Type B pancreatic cell (in vitro differentiated cells): ENCODE data around the gene SWT1. TPM values are rescaled to one million over a fixed set of nuclear protein-coding genes. Genes with fewer than 3 reads are reported as not detected.
"Not testable (repeated sequence)": the region's sequence is repeated elsewhere in the genome, so short reads cannot be mapped to it uniquely, and the experiment has no call there.

Source experiments
- DNase-seq: peaks from one replicate; pipeline ENCODE4 v3.0.0; 2021; ENCODE audit warnings: mixed read lengths; ENCODE audit not compliant: unreplicated experiment; ENCODE audit errors: extremely low spot score
- H3K27ac Mint-ChIP-seq: 2 replicates; pipeline ENCODE4 v1.8.0; 2021; ENCODE audit warnings: mild to moderate bottlenecking, mixed read lengths
- H3K27me3 Mint-ChIP-seq: 2 replicates; pipeline ENCODE4 v1.8.0; 2021; ENCODE audit warnings: mixed read lengths
- H3K36me3 Mint-ChIP-seq: 2 replicates; pipeline ENCODE4 v1.8.0; 2021; ENCODE audit warnings: mixed read lengths
- H3K4me1 Mint-ChIP-seq: one replicate; pipeline ENCODE4 v1.8.0; 2021; ENCODE audit warnings: mixed read lengths; ENCODE audit not compliant: unreplicated experiment
- H3K4me3 Mint-ChIP-seq: 2 replicates; pipeline ENCODE4 v1.8.0; 2021; ENCODE audit warnings: mild to moderate bottlenecking, mixed read lengths
- H3K9me3 Mint-ChIP-seq: 2 replicates; pipeline ENCODE4 v1.8.0; 2021; ENCODE audit warnings: mixed read lengths
- CTCF ChIP-seq: fragments of 200-600 bp; sonication (generic); conservative IDR thresholded peaks from 2 replicates; pipeline ENCODE4 v1.5.0; 2021; ENCODE audit warnings: antibody characterized with exemption, mild to moderate bottlenecking
- total RNA-seq: library from RNA; stranded (reverse); gene quantifications from 2 replicates; pipeline ENCODE4 v1.2.1, GENCODE V29; 2021; ENCODE audit warnings: low replicate concordance

Gene SWT1
- total RNA-seq, 1 donor from 2014 or later: 6.2 TPM

- peak; percentile 91 for DNase-seq
- Mint-ChIP-seq H3K9me3 (no peaks in the 10 kb centered on the region), H3K36me3 (peaks cover 10% of the 10 kb centered on the region), H3K4me1 (peaks cover 43% of the 10 kb centered on the region), H3K27me3 (no peaks in the 10 kb centered on the region), H3K4me3 (peak overlapping the region; percentile 91), H3K27ac (peak overlapping the region; percentile 99)
- no peak for TF ChIP-seq CTCF
Observed at GRCh38 chr1:185316163-185317033, 159.4 kb downstream of the SWT1 start.

- peak; percentile 92 for DNase-seq
- Mint-ChIP-seq H3K4me3 (peak within 1 kb of the TSS; percentile 91), H3K9me3 (no peaks in the 10 kb centered on the region), H3K27ac (peak within 1 kb of the TSS; percentile 99), H3K36me3 (peaks cover 4% of the 10 kb centered on the region), H3K4me1 (peaks cover 37% of the 10 kb centered on the region), H3K27me3 (no peaks in the 10 kb centered on the region)
- TF ChIP-seq CTCF: no peak
Observed at GRCh38 chr1:185317034-185317885, 160.3 kb downstream of the SWT1 start, which contains the start of gene IVNS1ABP. IVNS1ABP (minus strand) TSS chr1:185317243; CDS start chr1:185309493, 7,750 bp downstream.

GRCh38 chr1:185317886-185318310 is 160.9 kb downstream of the SWT1 start:
- no peaks in the 10 kb centered on the region for H3K9me3 Mint-ChIP-seq
- peaks cover 36% of the 10 kb centered on the region for H3K4me1 Mint-ChIP-seq
- no peaks in the 10 kb centered on the region for H3K27me3 Mint-ChIP-seq
- TF ChIP-seq CTCF: no peak
- H3K4me3 Mint-ChIP-seq: peak overlapping the region; percentile 91
- peaks cover 3% of the 10 kb centered on the region for H3K36me3 Mint-ChIP-seq
- H3K27ac Mint-ChIP-seq: peak overlapping the region; percentile 99
- DNase-seq: no peak

- peak overlapping the region; percentile 99 for H3K27ac Mint-ChIP-seq
- no peak for TF ChIP-seq CTCF
- no peak for DNase-seq
- peak overlapping the region; percentile 91 for H3K4me3 Mint-ChIP-seq
- no peaks in the 10 kb centered on the region for H3K9me3 Mint-ChIP-seq
- H3K36me3 Mint-ChIP-seq: peaks cover 3% of the 10 kb centered on the region
- H3K4me1 Mint-ChIP-seq: peaks cover 29% of the 10 kb centered on the region
- no peaks in the 10 kb centered on the region for H3K27me3 Mint-ChIP-seq
Observed at GRCh38 chr1:185318431-185319138, 161.6 kb downstream of the SWT1 start.

GRCh38 chr1:185319139-185319475 is 162.1 kb downstream of the SWT1 start:
- H3K27ac Mint-ChIP-seq: peak overlapping the region; percentile 99
- H3K36me3 Mint-ChIP-seq: peaks cover 3% of the 10 kb centered on the region
- no peaks in the 10 kb centered on the region for H3K9me3 Mint-ChIP-seq
- no peak for TF ChIP-seq CTCF
- H3K4me1 Mint-ChIP-seq: peaks cover 24% of the 10 kb centered on the region
- H3K27me3 Mint-ChIP-seq: no peaks in the 10 kb centered on the region
- no peak for DNase-seq
- H3K4me3 Mint-ChIP-seq: peak overlapping the region; percentile 61

- H3K9me3 Mint-ChIP-seq: not testable (repeated sequence)
Observed at GRCh38 chr1:185321104-185321503, 164.1 kb downstream of the SWT1 start.

GRCh38 chr1:185321653-185322221 is 164.8 kb downstream of the SWT1 start:
- H3K27me3 Mint-ChIP-seq, H3K27ac Mint-ChIP-seq, DNase-seq, H3K36me3 Mint-ChIP-seq, H3K4me3 Mint-ChIP-seq, H3K9me3 Mint-ChIP-seq: not testable (repeated sequence)
- H3K4me1 Mint-ChIP-seq: peaks cover 18% of the 10 kb centered on the region

More at GRCh38 chr1:185321104-185321503, 164.1 kb downstream of the SWT1 start:
- H3K27ac Mint-ChIP-seq, H3K27me3 Mint-ChIP-seq, H3K36me3 Mint-ChIP-seq, DNase-seq, H3K4me3 Mint-ChIP-seq: not testable (repeated sequence)
- H3K4me1 Mint-ChIP-seq: peaks cover 18% of the 10 kb centered on the region
